ENCODE measurements around the gene TMEM239. TPM values are rescaled to one million over a fixed set of nuclear protein-coding genes. Genes with fewer than 3 reads are reported as not detected.
"Not testable (repeated sequence)": the region's sequence is repeated elsewhere in the genome, so short reads cannot be mapped to it uniquely, and the experiment has no call there.

TMEM239 gene
- total RNA-seq (ENCODE audit: unreplicated experiment), result not detected
- long read RNA-seq, result 0 reads

DNA sequence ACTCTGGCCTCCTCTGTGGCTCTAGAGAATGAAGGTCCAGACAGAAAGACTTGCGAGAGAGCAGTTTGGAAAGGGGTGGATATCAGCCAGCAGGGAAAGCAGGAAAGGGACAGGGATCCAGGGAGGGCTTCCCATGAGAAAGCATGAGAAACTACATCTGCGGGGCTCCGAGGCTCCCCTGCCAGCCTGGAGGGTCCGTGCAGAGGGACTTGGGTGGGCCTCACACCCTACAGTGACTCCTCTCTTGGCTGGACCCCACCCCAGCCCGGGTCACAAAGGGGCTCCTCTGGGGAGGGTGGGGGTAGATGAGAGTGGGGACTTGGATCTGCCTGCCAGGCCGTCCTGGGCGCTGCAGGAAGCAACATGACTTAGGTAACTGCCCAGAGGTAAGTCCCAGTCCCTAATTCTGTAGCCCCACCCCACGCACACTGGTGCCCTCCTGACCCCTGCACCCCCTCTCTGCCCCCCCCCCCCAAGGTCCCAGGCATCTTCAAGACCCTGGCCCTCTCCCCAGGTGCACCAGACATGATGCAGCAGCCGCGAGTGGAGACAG, at the start of gene TMEM239:
Gene TMEM239, plus strand, starts transcription at position 335 of the 553 bp plus-strand sequence. Its CDS starts 191 bp downstream, at position 526.
- Mint-ChIP-seq H3K36me3 (ENCODE audit: unreplicated experiment) (peaks cover 15% of the 10 kb centered on the region), H3K27ac (ENCODE audit: unreplicated experiment) (no peak within 1 kb of the TSS), H3K9me3 (ENCODE audit: unreplicated experiment) (peaks cover 9% of the 10 kb centered on the region), H3K4me1 (ENCODE audit: low read depth, unreplicated experiment) (peaks cover 13% of the 10 kb centered on the region), H3K4me3 (ENCODE audit: unreplicated experiment) (no peak within 1 kb of the TSS), H3K27me3 (ENCODE audit: unreplicated experiment) (peaks cover 15% of the 10 kb centered on the region)
- TF ChIP-seq, protein P1, sequence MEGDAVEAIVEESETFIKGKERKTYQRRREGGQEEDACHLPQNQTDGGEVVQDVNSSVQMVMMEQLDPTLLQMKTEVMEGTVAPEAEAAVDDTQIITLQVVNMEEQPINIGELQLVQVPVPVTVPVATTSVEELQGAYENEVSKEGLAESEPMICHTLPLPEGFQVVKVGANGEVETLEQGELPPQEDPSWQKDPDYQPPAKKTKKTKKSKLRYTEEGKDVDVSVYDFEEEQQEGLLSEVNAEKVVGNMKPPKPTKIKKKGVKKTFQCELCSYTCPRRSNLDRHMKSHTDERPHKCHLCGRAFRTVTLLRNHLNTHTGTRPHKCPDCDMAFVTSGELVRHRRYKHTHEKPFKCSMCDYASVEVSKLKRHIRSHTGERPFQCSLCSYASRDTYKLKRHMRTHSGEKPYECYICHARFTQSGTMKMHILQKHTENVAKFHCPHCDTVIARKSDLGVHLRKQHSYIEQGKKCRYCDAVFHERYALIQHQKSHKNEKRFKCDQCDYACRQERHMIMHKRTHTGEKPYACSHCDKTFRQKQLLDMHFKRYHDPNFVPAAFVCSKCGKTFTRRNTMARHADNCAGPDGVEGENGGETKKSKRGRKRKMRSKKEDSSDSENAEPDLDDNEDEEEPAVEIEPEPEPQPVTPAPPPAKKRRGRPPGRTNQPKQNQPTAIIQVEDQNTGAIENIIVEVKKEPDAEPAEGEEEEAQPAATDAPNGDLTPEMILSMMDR (IDR thresholded peaks at IDR 0.05; ENCODE audit: partially characterized antibody, unreplicated experiment), result no peak
- no peak for DNase-seq

DNA sequence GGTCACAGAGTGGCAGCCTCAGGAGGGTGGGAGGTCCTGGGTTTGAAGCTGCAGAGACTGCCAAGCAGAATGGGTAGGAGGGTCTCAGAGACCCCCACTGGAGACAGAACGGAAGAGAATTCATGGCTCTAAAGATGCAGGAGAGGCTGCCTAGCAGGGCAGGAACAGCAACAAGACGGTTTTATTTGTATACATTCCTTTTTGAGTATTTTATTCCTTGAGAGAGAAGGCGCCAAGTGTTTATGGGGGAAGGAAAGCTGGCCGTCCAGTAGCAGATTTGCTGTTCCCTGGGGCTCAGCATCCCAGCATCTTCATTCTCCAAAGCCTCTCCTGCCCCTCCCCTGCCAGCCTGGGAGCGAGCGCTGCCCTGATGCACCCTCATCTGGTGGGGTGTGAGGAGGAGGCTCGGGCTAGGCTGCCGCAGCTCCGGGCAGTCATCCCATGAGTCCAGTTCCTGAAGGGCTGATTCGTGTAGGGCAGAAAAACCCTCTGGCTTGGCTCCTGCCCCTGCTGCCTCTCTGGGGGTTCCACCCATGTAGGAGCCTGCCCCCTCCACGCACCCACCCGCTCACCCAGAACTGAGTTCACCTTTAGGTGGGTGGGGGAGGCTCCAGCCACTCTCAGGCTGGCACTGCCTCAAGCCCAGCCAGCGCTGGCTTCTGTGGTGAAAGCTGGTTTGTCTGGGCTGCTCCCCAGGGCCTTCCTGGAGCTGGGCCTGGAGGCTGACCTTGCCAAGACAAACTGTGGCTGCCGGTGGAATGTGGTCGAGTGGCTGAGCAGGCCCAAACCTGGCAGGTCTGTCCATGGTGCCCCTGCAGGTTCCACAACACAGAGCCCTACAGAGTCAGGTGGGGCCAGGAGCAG, 48.2 kb upstream of the TMEM239 start:
- H3K27ac Mint-ChIP-seq (ENCODE audit: unreplicated experiment), result no peak overlapping the region
- peaks cover 4% of the 10 kb centered on the region for H3K27me3 Mint-ChIP-seq (ENCODE audit: unreplicated experiment)
- DNase-seq, result no peak
- TF ChIP-seq, protein P1 (IDR thresholded peaks at IDR 0.05; ENCODE audit: partially characterized antibody, unreplicated experiment), result no peak
- H3K9me3 Mint-ChIP-seq (ENCODE audit: unreplicated experiment), result no peaks in the 10 kb centered on the region
- H3K4me1 Mint-ChIP-seq (ENCODE audit: low read depth, unreplicated experiment), result no peaks in the 10 kb centered on the region
- no peaks in the 10 kb centered on the region for H3K36me3 Mint-ChIP-seq (ENCODE audit: unreplicated experiment)
- no peak overlapping the region for H3K4me3 Mint-ChIP-seq (ENCODE audit: unreplicated experiment)

DNA sequence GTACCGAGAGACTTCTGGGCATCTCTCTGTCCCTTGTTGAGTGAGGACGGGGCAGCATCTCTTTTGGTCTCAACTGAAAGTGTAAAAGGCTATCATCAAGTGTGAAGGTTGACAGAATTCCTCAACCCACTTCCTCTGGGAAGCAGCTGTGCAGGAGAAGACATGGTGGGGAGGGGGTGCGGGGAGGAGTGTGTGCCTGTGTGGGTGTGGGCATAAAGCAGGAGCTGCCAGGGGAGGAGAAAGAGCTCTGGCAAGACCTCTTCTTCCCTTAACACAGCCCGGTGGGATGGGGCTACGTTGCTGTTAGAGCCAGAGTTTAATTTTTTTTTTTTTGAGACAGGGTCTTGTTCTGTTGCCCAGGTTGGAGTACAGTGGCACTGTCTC, 47.5 kb upstream of the TMEM239 start:
- Mint-ChIP-seq H3K27me3 (ENCODE audit: unreplicated experiment) (peaks cover 4% of the 10 kb centered on the region), H3K9me3 (ENCODE audit: unreplicated experiment) (no peaks in the 10 kb centered on the region), H3K4me1 (ENCODE audit: low read depth, unreplicated experiment) (no peaks in the 10 kb centered on the region), H3K36me3 (ENCODE audit: unreplicated experiment) (no peaks in the 10 kb centered on the region), H3K27ac (ENCODE audit: unreplicated experiment) (no peak overlapping the region), H3K4me3 (ENCODE audit: unreplicated experiment) (no peak overlapping the region)
- no peak for DNase-seq
- TF ChIP-seq, protein P1 (IDR thresholded peaks at IDR 0.05; ENCODE audit: partially characterized antibody, unreplicated experiment), result no peak

DNA sequence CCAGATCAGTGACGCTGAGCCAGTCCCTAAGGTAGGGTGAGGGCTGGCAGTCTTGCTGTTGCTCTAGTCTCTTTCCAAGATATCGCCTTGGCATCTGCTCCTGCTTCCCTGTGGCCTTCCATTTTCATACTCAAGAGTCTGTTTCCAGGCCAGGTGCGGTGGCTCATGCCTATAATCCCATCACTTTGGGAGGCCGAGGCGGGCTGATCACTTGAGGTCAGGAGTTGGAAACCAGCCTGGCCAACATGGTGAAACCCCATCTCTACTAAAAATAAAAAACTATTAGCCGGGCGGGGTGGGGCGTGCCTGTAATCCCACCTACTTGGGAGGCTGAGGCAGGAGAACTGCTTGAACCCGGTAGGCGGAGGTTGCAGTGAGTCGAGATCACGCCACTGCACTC, 46.1 kb upstream of the TMEM239 start:
- not testable (repeated sequence) for H3K27me3 Mint-ChIP-seq (ENCODE audit: unreplicated experiment); H3K36me3 Mint-ChIP-seq (ENCODE audit: unreplicated experiment); DNase-seq; H3K27ac Mint-ChIP-seq (ENCODE audit: unreplicated experiment); H3K9me3 Mint-ChIP-seq (ENCODE audit: unreplicated experiment); H3K4me1 Mint-ChIP-seq (ENCODE audit: low read depth, unreplicated experiment); H3K4me3 Mint-ChIP-seq (ENCODE audit: unreplicated experiment)

DNA sequence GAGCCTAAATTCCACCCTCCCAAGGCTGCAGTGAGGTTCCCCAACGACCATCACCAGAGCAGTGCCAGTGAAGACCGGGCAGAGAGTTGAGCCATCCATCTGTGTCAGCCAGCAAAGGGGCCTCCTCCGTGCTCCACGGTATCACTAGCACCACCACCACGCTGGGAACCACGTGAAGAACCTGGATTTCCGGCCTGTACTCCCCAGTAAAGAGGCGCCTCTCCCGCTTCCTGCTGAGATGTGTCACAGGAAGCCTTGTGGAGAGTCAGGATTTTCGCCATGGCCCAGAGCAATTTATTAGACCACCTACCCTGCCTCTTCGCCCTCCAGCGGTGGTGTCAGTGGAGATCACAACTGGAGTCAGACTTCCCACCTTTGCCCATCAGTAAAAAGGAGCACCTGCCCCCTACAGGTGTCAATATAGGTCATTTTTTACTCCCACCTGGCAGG, 44.5 kb upstream of the TMEM239 start:
- TF ChIP-seq, protein P1 (IDR thresholded peaks at IDR 0.05; ENCODE audit: partially characterized antibody, unreplicated experiment), result no peak
- Mint-ChIP-seq H3K4me1 (ENCODE audit: low read depth, unreplicated experiment) (no peaks in the 10 kb centered on the region), H3K27me3 (ENCODE audit: unreplicated experiment) (peaks cover 4% of the 10 kb centered on the region), H3K36me3 (ENCODE audit: unreplicated experiment) (peaks cover 4% of the 10 kb centered on the region), H3K4me3 (ENCODE audit: unreplicated experiment) (no peak overlapping the region), H3K9me3 (ENCODE audit: unreplicated experiment) (peaks cover 1% of the 10 kb centered on the region), H3K27ac (ENCODE audit: unreplicated experiment) (no peak overlapping the region)
- no peak for DNase-seq

All from glutamatergic neuron (in vitro differentiated cells).